ENCODE measurements around the gene APBA1. TPM values are rescaled to one million over a fixed set of nuclear protein-coding genes. Genes with fewer than 3 reads are reported as not detected.

APBA1 gene
- total and polyA plus RNA-seq, 9 of the 15 experiments (the other 6 are each of a cell fraction or from before 2014, with no cell fraction given): 0.01 to 0.02 TPM; not detected in 7

DNA sequence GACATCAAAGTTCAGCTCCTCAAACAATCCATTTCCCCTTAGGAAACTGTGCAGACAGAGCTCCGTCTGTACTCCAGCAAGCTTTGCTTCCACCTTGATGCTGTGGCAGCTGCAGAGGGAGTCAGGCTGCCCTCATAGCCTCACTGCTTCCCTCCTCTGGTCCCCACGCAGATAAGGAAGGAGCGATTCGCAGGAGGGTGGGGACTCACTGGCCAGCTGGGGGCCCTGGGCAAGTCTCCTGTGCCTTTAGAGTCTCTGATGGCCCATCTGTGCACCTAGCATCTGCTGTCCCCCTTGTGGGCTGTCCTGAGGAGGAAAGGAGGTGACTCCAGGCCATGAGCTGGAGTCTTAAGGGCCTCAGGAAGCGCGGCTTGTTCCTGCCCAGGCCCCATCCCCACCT, 225.7 kb downstream of the APBA1 start:
- 0% methylated on average over 4 of the region's 6 CpGs for WGBS (ENCODE audit: insufficient coverage, low coverage, missing lambda C conversion rate)
- POLR2A ChIA-PET: no interaction called here
- Histone ChIP-seq H3K9me3 (replicated peaks; ENCODE audit: control insufficient read depth, insufficient read depth, low read depth, low read length) (no peaks in the 10 kb centered on the region), H3K4me2 (ENCODE audit: insufficient read depth, low read length) (no peak overlapping the region), H3K4me3 (no peak overlapping the region), H3K36me3 (ENCODE audit: control insufficient read depth, insufficient read depth, low read length) (no peaks in the 10 kb centered on the region), H4K20me1 (replicated peaks; ENCODE audit: control insufficient read depth, insufficient read depth, low read length) (no peaks in the 10 kb centered on the region), H3K79me2 (ENCODE audit: control insufficient read depth, insufficient read depth, low read length) (no peaks in the 10 kb centered on the region), H2AFZ (ENCODE audit: low read depth, low read length) (no peak overlapping the region), H3K27me3 (ENCODE audit: control insufficient read depth in 2 of 2, insufficient read depth in 2 of 2, low read length in 2 of 2) (peaks cover 0 to 16% of the 10 kb centered on the region in 2 experiments; a peak in 2 of 5 replicates), H3K27ac (ENCODE audit: extremely low read depth, low read depth, low read length) (no peak overlapping the region), H3K9me1 (ENCODE audit: control insufficient read depth, insufficient read depth, low read length) (no peaks in the 10 kb centered on the region), H3K4me1 (replicated peaks in 1 of 2; ENCODE audit: control insufficient read depth in 2 of 2, insufficient read depth in 2 of 2, low read length in 2 of 2) (no peaks in the 10 kb centered on the region), H3K9ac (ENCODE audit: insufficient read depth in 1 of 2, low read depth in 2 of 2, low read length in 2 of 2) (no peak overlapping the region)
- CTCF ChIA-PET (ENCODE audit: low intra/inter-chr PET ratio): interaction anchor here (0.7 kb wide), 1 partner anchor 91 kb away, joined by 3 read pairs; no protein-coding TSS in a partner anchor
- DNase-seq (ENCODE audit: extremely low read depth in 1 of 4, low spot score in 3 of 4) (no peak), FAIRE-seq (no peak), ATAC-seq (no peak)
- intact Hi-C loops (cut with micrococcal nuclease): no loop called here
- no TSS peak for BruUV-seq (replicated peaks)
- in situ Hi-C loops (cut with MboI): loop anchor here (25.0 kb wide), 1 partner anchor 666 kb away; no protein-coding TSS in a partner anchor
- no peak for TF ChIP-seq MTA1 (IDR thresholded peaks at IDR 0.05; ENCODE audit: borderline replicate concordance)
- no peak for TF ChIP-seq PCBP1 (IDR thresholded peaks at IDR 0.05; ENCODE audit: low read depth, low read length, poor library complexity, severe bottlenecking)
- no peak for TF ChIP-seq ZNF408 (CRISPR knock-in tag; IDR thresholded peaks at IDR 0.05; ENCODE audit: low read depth)

DNA sequence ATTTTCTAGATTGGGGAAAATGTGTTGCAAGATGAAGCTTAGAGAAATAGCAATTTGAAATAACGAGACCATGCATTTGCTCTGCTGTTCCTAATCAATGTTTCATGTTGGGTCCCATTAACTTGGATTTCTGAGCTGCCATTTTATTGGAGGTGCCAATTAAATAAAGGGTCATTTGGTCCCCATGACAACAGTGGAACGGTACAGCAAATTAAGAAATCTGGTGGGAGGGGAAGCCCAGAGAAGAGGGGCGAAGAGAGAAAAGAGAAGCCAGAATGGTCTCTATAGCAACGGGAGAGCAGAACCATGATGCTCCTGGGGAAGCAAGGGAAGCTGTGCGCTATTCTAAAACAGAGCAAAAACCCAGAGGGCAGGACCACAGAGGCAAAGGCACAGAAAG, 226.9 kb downstream of the APBA1 start:
- H3K27ac ChIP-seq (ENCODE audit: extremely low read depth, low read depth, low read length): no peak overlapping the region
- H3K9me3 ChIP-seq (replicated peaks; ENCODE audit: control insufficient read depth, insufficient read depth, low read depth, low read length): no peaks in the 10 kb centered on the region
- DNase-seq (ENCODE audit: extremely low read depth in 1 of 4, low spot score in 3 of 4) (no peak), FAIRE-seq (no peak), ATAC-seq (no peak)
- no peaks in the 10 kb centered on the region for H4K20me1 ChIP-seq (replicated peaks; ENCODE audit: control insufficient read depth, insufficient read depth, low read length)
- H3K79me2 ChIP-seq (ENCODE audit: control insufficient read depth, insufficient read depth, low read length): no peaks in the 10 kb centered on the region
- TF ChIP-seq, protein P1, sequence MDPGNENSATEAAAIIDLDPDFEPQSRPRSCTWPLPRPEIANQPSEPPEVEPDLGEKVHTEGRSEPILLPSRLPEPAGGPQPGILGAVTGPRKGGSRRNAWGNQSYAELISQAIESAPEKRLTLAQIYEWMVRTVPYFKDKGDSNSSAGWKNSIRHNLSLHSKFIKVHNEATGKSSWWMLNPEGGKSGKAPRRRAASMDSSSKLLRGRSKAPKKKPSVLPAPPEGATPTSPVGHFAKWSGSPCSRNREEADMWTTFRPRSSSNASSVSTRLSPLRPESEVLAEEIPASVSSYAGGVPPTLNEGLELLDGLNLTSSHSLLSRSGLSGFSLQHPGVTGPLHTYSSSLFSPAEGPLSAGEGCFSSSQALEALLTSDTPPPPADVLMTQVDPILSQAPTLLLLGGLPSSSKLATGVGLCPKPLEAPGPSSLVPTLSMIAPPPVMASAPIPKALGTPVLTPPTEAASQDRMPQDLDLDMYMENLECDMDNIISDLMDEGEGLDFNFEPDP (CRISPR knock-in tag; IDR thresholded peaks at IDR 0.05): no peak
- TF ChIP-seq, protein P2, sequence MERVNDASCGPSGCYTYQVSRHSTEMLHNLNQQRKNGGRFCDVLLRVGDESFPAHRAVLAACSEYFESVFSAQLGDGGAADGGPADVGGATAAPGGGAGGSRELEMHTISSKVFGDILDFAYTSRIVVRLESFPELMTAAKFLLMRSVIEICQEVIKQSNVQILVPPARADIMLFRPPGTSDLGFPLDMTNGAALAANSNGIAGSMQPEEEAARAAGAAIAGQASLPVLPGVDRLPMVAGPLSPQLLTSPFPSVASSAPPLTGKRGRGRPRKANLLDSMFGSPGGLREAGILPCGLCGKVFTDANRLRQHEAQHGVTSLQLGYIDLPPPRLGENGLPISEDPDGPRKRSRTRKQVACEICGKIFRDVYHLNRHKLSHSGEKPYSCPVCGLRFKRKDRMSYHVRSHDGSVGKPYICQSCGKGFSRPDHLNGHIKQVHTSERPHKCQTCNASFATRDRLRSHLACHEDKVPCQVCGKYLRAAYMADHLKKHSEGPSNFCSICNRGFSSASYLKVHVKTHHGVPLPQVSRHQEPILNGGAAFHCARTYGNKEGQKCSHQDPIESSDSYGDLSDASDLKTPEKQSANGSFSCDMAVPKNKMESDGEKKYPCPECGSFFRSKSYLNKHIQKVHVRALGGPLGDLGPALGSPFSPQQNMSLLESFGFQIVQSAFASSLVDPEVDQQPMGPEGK (CRISPR knock-in tag; IDR thresholded peaks at IDR 0.05; ENCODE audit: borderline replicate concordance): no peak
- TF ChIP-seq RFX1 (IDR thresholded peaks at IDR 0.05): peak; percentile 18; the same call in 1 of the 2 replicates
- TF ChIP-seq FOXJ2 (tag; IDR thresholded peaks at IDR 0.05): no peak
- TF ChIP-seq ZNF589 (CRISPR knock-in tag; IDR thresholded peaks at IDR 0.05; ENCODE audit: low read depth): no peak
- TF ChIP-seq PTRF (tag; IDR thresholded peaks at IDR 0.05): no peak
- TF ChIP-seq HNRNPK (IDR thresholded peaks at IDR 0.05; ENCODE audit: low read depth, low read length, poor library complexity, severe bottlenecking): no peak
- BruUV-seq (replicated peaks): no TSS peak
- no peak overlapping the region for H3K4me3 ChIP-seq
- WGBS (ENCODE audit: insufficient coverage, low coverage, missing lambda C conversion rate): 0% methylated on average over 4 of the region's 5 CpGs
- H2AFZ ChIP-seq (ENCODE audit: low read depth, low read length): no peak overlapping the region
- peaks cover 0 to 9% of the 10 kb centered on the region in 2 experiments; a peak in 2 of 5 replicates for H3K27me3 ChIP-seq (ENCODE audit: control insufficient read depth in 2 of 2, insufficient read depth in 2 of 2, low read length in 2 of 2)
- POLR2A ChIA-PET: no interaction called here
- H3K4me2 ChIP-seq (ENCODE audit: insufficient read depth, low read length): no peak overlapping the region
- H3K9me1 ChIP-seq (ENCODE audit: control insufficient read depth, insufficient read depth, low read length): no peaks in the 10 kb centered on the region
- H3K4me1 ChIP-seq (replicated peaks in 1 of 2; ENCODE audit: control insufficient read depth in 2 of 2, insufficient read depth in 2 of 2, low read length in 2 of 2): no peaks in the 10 kb centered on the region
- CTCF ChIA-PET (ENCODE audit: low intra/inter-chr PET ratio): no interaction called here
- H3K36me3 ChIP-seq (ENCODE audit: control insufficient read depth, insufficient read depth, low read length): no peaks in the 10 kb centered on the region
- H3K9ac ChIP-seq (ENCODE audit: insufficient read depth in 1 of 2, low read depth in 2 of 2, low read length in 2 of 2): no peak overlapping the region
- intact Hi-C loops (cut with micrococcal nuclease) (no loop called here), in situ Hi-C loops (cut with MboI) (loop anchor here (25.0 kb wide), 1 partner anchor 667 kb away; no protein-coding TSS in a partner anchor)
